ENCODE measurements around the gene ACP4. TPM values are rescaled to one million over a fixed set of nuclear protein-coding genes. Genes with fewer than 3 reads are reported as not detected.

Gene ACP4
- total RNA-seq, 4 donors from 2014 or later: not detected

GRCh38 chr19:50830266-50831025 lies 40.2 kb downstream of the ACP4 start:
- Histone ChIP-seq H3K36me3 (no peaks in the 10 kb centered on the region), H3K27ac (no peak overlapping the region), H3K4me1 (peaks cover 0 to 1% of the 10 kb centered on the region in 2 donors), H3K4me3 (no peak overlapping the region), H3K27me3 (peaks cover 0 to 9% of the 10 kb centered on the region in 2 donors), H3K9me3 (no peaks in the 10 kb centered on the region)
- intact Hi-C loops (cut with DNase I; ENCODE audit: low total_unique reads): no loop called here
- TF ChIP-seq POLR2A (IDR thresholded peaks at IDR 0.05): no peak
- TF ChIP-seq, protein P1, sequence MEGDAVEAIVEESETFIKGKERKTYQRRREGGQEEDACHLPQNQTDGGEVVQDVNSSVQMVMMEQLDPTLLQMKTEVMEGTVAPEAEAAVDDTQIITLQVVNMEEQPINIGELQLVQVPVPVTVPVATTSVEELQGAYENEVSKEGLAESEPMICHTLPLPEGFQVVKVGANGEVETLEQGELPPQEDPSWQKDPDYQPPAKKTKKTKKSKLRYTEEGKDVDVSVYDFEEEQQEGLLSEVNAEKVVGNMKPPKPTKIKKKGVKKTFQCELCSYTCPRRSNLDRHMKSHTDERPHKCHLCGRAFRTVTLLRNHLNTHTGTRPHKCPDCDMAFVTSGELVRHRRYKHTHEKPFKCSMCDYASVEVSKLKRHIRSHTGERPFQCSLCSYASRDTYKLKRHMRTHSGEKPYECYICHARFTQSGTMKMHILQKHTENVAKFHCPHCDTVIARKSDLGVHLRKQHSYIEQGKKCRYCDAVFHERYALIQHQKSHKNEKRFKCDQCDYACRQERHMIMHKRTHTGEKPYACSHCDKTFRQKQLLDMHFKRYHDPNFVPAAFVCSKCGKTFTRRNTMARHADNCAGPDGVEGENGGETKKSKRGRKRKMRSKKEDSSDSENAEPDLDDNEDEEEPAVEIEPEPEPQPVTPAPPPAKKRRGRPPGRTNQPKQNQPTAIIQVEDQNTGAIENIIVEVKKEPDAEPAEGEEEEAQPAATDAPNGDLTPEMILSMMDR (IDR thresholded peaks at IDR 0.05): no peak
- no peak for DNase-seq

DNA sequence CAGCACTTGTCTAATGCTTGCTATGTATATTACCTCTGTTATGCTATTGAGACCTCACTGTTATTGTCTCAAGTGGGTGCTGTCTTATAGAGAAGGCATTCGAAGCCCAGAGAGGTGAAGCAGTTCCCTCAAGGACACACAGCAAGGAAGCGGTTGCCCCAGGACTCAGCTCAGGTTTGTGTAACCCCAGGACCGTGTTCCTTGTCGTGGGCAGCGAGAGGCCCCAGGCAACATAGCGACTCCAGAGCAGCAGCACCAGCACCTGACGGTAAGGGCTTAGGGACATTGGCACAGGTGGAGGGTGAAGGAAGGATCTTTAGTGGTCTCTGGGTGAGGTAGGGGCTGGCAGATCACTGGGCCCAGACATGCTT lies 40.8 kb downstream of the ACP4 start:
- H3K9me3 ChIP-seq: no peaks in the 10 kb centered on the region
- DNase-seq: no peak

DNA sequence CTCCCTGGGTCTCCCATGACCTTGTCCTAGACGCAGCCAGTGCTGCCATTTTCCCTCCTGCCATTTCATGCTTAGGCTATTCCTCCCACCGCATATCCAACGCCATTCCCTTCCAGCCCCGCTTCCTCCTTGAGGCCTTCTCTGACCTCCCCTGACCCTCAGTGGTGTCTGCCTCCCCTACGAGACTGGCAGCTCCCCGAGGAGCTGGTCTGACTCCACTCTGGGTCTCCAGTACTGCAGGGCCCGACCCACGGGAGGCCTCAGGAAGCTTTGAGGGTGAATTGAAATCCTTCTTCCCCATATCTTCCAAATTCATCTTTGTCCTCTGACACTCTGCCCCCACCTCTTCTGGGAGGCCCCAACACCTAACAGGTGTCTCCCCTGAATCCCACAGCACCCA lies 42.5 kb downstream of the ACP4 start:
- intact Hi-C loops (cut with DNase I; ENCODE audit: low total_unique reads): no loop called here
- Histone ChIP-seq H3K9me3 (no peaks in the 10 kb centered on the region), H3K27ac (no peak overlapping the region), H3K36me3 (no peaks in the 10 kb centered on the region), H3K4me3 (no peak overlapping the region), H3K4me1 (peaks cover 0 to 9% of the 10 kb centered on the region in 2 donors), H3K27me3 (peaks cover 0 to 9% of the 10 kb centered on the region in 2 donors)
- no peak for TF ChIP-seq POLR2A (IDR thresholded peaks at IDR 0.05)
- TF ChIP-seq, protein P1 (IDR thresholded peaks at IDR 0.05): no peak
- no peak for DNase-seq

More for the DNA sequence above, 40.8 kb downstream of the ACP4 start:
- Histone ChIP-seq H3K27me3 (peaks cover 0 to 9% of the 10 kb centered on the region in 2 donors), H3K36me3 (no peaks in the 10 kb centered on the region), H3K4me1 (peaks cover 0 to 7% of the 10 kb centered on the region in 2 donors), H3K4me3 (no peak overlapping the region), H3K27ac (no peak overlapping the region)
- TF ChIP-seq, protein P1 (IDR thresholded peaks at IDR 0.05): no peak
- TF ChIP-seq POLR2A (IDR thresholded peaks at IDR 0.05): no peak
- intact Hi-C loops (cut with DNase I; ENCODE audit: low total_unique reads): no loop called here

DNA sequence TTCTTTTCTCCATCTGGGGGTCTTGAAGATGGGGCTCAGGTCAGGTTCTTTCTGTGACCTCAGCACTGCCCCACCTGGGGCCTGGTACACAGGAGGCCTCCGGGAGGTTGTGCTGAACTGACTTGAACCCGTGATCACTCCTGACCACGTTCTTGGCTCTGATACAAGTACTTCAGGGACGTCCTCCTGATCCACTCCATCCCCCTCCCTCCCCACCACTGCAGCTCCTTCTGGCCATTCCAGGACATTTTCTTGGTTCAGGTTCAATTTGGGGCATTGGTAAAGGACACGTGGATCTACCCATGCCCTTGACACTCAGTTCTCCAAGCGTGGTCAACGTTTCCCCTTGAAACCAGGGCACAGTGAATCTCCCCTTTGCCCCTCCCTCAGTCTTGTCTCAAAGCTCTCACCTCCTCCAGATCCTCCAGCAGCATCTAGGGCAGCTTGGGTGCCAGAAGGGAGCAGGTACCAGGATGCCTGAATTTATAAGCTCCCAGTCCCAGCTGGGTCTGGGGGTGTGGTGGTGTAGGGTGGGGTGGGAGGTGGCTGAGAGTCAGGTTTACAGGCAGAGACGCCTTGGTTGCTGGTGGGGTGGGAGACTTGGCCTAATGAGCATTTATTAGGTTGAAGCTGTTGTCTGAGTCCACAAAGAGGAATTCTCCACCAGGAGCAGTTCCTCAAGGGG lies 43.0 kb downstream of the ACP4 start, which contains the start of gene KLK15:
KLK15 (minus strand) TSS at position 458 of the 685 bp plus-strand sequence. CDS start 2,082 bp downstream, outside the sequence.
- Histone ChIP-seq H3K36me3 (no peaks in the 10 kb centered on the region), H3K27me3 (peaks cover 0 to 9% of the 10 kb centered on the region in 2 donors), H3K9me3 (no peaks in the 10 kb centered on the region), H3K4me1 (peaks cover 0 to 9% of the 10 kb centered on the region in 2 donors), H3K4me3 (no peak within 1 kb of the TSS), H3K27ac (no peak within 1 kb of the TSS)
- no peak for TF ChIP-seq POLR2A (IDR thresholded peaks at IDR 0.05)
- TF ChIP-seq, protein P1 (IDR thresholded peaks at IDR 0.05): no peak
- DNase-seq: no peak
- intact Hi-C loops (cut with DNase I; ENCODE audit: low total_unique reads): no loop called here

GRCh38 chr19:50833802-50834167 lies 43.6 kb downstream of the ACP4 start:
- TF ChIP-seq, protein P1 (IDR thresholded peaks at IDR 0.05): no peak
- TF ChIP-seq POLR2A (IDR thresholded peaks at IDR 0.05): no peak

More at GRCh38 chr19:50833802-50834167, 43.6 kb downstream of the ACP4 start:
- intact Hi-C loops (cut with DNase I; ENCODE audit: low total_unique reads): no loop called here
- DNase-seq: no peak
- no peaks in the 10 kb centered on the region for H3K9me3 ChIP-seq
- no peak overlapping the region for H3K27ac ChIP-seq
- H3K36me3 ChIP-seq: no peaks in the 10 kb centered on the region
- no peak overlapping the region for H3K4me3 ChIP-seq
- H3K27me3 ChIP-seq: peaks cover 0 to 9% of the 10 kb centered on the region in 2 donors
- H3K4me1 ChIP-seq: peaks cover 0 to 9% of the 10 kb centered on the region in 2 donors

Measured in uterus (tissue), 4 donors.